GM23338 (cell line): Measurements from ENCODE around the gene RNF121. TPM values are rescaled to one million over a fixed set of nuclear protein-coding genes. Genes with fewer than 3 reads are reported as not detected.

ENCODE experiments used
- ATAC-seq: fragments of 200-7000 bp; cut with Tn5 transposase; 3 replicates; pipeline ENCODE4 v1.9.1; 2020
- DNase-seq: peaks from one replicate; pipeline ENCODE4 v3.0.0-alpha.2; 2015; ENCODE audit warnings: low spot score
- H2AFZ ChIP-seq: fragments of 200-600 bp; sonication (generic); 2 replicates; pipeline ENCODE4 v1.8.0; 2016; ENCODE audit warnings: antibody characterized with exemption, mild to moderate bottlenecking, moderate library complexity
- H3F3A ChIP-seq: fragments of 200-600 bp; sonication (generic); replicated peaks from 2 replicates; pipeline ENCODE4 v1.8.0; 2017; ENCODE audit warnings: antibody characterized with exemption, mixed run types, low read depth
- H3K27ac ChIP-seq: fragments of 200-600 bp; sonication (generic); 2 replicates; pipeline ENCODE4 v1.6.1; 2016; ENCODE audit warnings: low read depth
- H3K27me3 ChIP-seq: fragments of 200-600 bp; sonication (generic); 2 replicates; pipeline ENCODE4 v1.8.0; 2016; ENCODE audit warnings: mild to moderate bottlenecking, mixed run types, moderate library complexity; ENCODE audit not compliant: insufficient read depth
- H3K36me3 ChIP-seq: fragments of 200-600 bp; sonication (generic); 2 replicates; pipeline ENCODE4 v1.8.0; 2016; ENCODE audit warnings: mild to moderate bottlenecking; ENCODE audit not compliant: insufficient read depth
- H3K4me1 ChIP-seq: fragments of 200-600 bp; sonication (generic); 2 replicates; pipeline ENCODE4 v1.8.0; 2016; ENCODE audit warnings: mild to moderate bottlenecking, moderate library complexity; ENCODE audit not compliant: insufficient read depth
- H3K4me2 ChIP-seq: fragments of 200-600 bp; sonication (generic); 2 replicates; pipeline ENCODE4 v1.7.1; 2017; ENCODE audit warnings: mixed run types
- H3K4me3 ChIP-seq: fragments of 200-600 bp; sonication (generic); 2 replicates; pipeline ENCODE4 v1.6.1; 2016; ENCODE audit warnings: mixed run types
- H3K79me2 ChIP-seq: fragments of 200-600 bp; sonication (generic); replicated peaks from 2 replicates; pipeline ENCODE4 v1.8.0; 2017; ENCODE audit warnings: mild to moderate bottlenecking; ENCODE audit not compliant: insufficient read depth
- H3K9me2 ChIP-seq: fragments of 200-600 bp; sonication (generic); 2 replicates; pipeline ENCODE4 v1.8.0; 2017; ENCODE audit not compliant: insufficient read depth
- H4K20me1 ChIP-seq: fragments of 200-600 bp; sonication (generic); replicated peaks from 2 replicates; pipeline ENCODE4 v1.8.0; 2017; ENCODE audit warnings: mild to moderate bottlenecking; ENCODE audit not compliant: insufficient read depth
- H3K27ac Mint-ChIP-seq: 2 replicates; pipeline ENCODE4 v1.8.0; 2020; ENCODE audit warnings: inconsistent platforms, mild to moderate bottlenecking, moderate library complexity, mixed read lengths
- H3K27me3 Mint-ChIP-seq: 3 replicates; pipeline ENCODE4 v1.8.0; 2022; ENCODE audit warnings: low read depth, mild to moderate bottlenecking, moderate library complexity, mixed read lengths, inconsistent platforms; ENCODE audit not compliant: insufficient read depth, poor library complexity
- H3K36me3 Mint-ChIP-seq: 3 replicates; pipeline ENCODE4 v1.8.0; 2021; ENCODE audit warnings: low read depth, mild to moderate bottlenecking, inconsistent platforms, moderate library complexity, mixed read lengths
- H3K4me1 Mint-ChIP-seq: 3 replicates; pipeline ENCODE4 v1.8.0; 2020; ENCODE audit warnings: mild to moderate bottlenecking, inconsistent platforms, mixed read lengths
- H3K4me3 Mint-ChIP-seq: 3 replicates; pipeline ENCODE4 v1.8.0; 2021; ENCODE audit warnings: moderate library complexity, mild to moderate bottlenecking, inconsistent platforms, mixed read lengths
- H3K9me3 Mint-ChIP-seq: 3 replicates; pipeline ENCODE4 v1.8.0; 2020; ENCODE audit warnings: moderate library complexity, mild to moderate bottlenecking, inconsistent platforms, mixed read lengths
- EZH2 ChIP-seq: fragments of 200-600 bp; sonication (generic); IDR thresholded peaks from one replicate; pipeline ENCODE4 v1.8.0; 2017; ENCODE audit warnings: antibody characterized with exemption, mild to moderate bottlenecking, low read depth; ENCODE audit not compliant: unreplicated experiment
- EZH2phosphoT487 ChIP-seq: fragments of 200-600 bp; sonication (generic); IDR thresholded peaks from one replicate; pipeline ENCODE4 v1.8.1; 2018; ENCODE audit warnings: antibody characterized with exemption; ENCODE audit not compliant: unreplicated experiment
- JUNB ChIP-seq: IDR thresholded peaks from one replicate; pipeline ENCODE4 v1.6.1; 2016; ENCODE audit warnings: antibody characterized with exemption; ENCODE audit not compliant: unreplicated experiment
- NANOG ChIP-seq: IDR thresholded peaks from 2 replicates; pipeline ENCODE4 v1.6.1; 2016; ENCODE audit warnings: antibody characterized with exemption, borderline replicate concordance
- POLR2AphosphoS5 ChIP-seq: IDR thresholded peaks from 2 replicates; pipeline ENCODE4 v1.6.1; 2016; ENCODE audit warnings: antibody characterized with exemption, low read depth
- STAT1 ChIP-seq: IDR thresholded peaks from one replicate; pipeline ENCODE4 v1.6.1; 2016; ENCODE audit warnings: antibody characterized with exemption; ENCODE audit not compliant: unreplicated experiment
- ZNF114 ChIP-seq: fragments of 250-450 bp; sonication (Bioruptor Pico); IDR thresholded peaks from 2 replicates; pipeline ENCODE4 v1.5.0; 2020; ENCODE audit warnings: mild to moderate bottlenecking, moderate library complexity
- ZNF331 ChIP-seq: fragments of 250-450 bp; sonication (Bioruptor Pico); IDR thresholded peaks from 2 replicates; pipeline ENCODE4 v1.5.0; 2020; ENCODE audit warnings: low read depth, mild to moderate bottlenecking, moderate library complexity
- polyA plus RNA-seq: library from polyadenylated mRNA; unstranded; fragments of >200 nt; fragmentation: Nextera tagmentation; extraction: Ambion mirVana; gene quantifications from 2 replicates; pipeline ENCODE4 v1.2.1, GENCODE V29; 2016
- total RNA-seq: library from RNA; depleted of rRNA; stranded (reverse); fragments of >200 nt; shearing (Covaris generic); gene quantifications from 2 replicates; pipeline ENCODE4 v1.2.3, GENCODE V29; 2014
- TF ChIP-seq, protein P1 (sequence below), 2 experiments: fragments of 200-600 bp in 1 of 2; sonication (generic) in 1 of 2; conservative IDR thresholded peaks; 2 replicates each; pipeline versions ENCODE4 v1.5.1 to v1.6.1; 2016 to 2017; ENCODE audit warnings: antibody characterized with exemption in 2 of 2, low read depth in 2 of 2, mild to moderate bottlenecking in 2 of 2, moderate library complexity in 1 of 2
- TF ChIP-seq, protein P2 (sequence below): IDR thresholded peaks from one replicate; pipeline ENCODE4 v1.6.1; 2018; ENCODE audit warnings: antibody characterized with exemption; ENCODE audit not compliant: unreplicated experiment

The RNF121 gene
- total and polyA plus RNA-seq, 2 experiments from 2014 or later = 7.8 to 37.7 TPM

DNA sequence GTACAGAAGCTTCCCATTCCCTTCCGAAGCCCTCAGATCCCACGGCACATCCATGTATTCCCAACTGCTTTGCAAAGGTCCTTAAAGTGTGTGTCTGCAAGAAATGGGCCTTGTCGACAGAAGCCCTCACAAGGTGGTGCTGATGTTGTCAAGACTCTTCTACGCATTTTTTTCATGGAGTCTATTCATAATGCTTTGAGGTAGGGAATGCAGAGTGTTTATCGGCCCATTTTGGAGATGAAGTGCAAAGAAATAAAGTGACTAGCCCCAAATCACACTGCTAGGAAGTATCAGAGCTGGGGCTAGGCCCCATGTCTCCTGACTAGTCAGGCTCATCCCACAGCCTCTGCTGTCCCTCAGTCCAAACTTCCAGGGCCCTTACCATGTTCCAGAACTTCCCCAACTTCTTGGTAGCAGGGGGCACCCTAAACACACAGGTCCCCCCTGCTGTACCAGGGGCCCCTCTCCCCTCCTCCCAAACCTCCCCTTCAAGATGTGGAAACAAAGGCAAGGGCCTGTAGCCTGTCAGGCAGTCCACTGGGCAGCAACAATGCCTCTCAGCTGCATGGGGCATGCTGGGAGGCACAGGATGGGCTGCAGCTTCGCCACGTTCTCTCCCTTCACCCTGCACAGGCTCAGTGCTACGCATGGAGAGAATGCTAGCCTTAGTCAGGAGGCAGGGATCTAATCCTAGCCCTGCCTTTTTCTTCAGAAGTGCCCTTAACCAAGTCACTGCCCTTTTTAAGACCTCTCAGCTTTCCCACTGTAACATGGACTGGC lies 77.7 kb downstream of the RNF121 start:
- H3K4me1 Mint-ChIP-seq = no peaks in the 10 kb centered on the region; the same call in 2 of the 3 replicates
- H3K27me3 ChIP-seq = no peaks in the 10 kb centered on the region
- no peak overlapping the region for H3K27ac ChIP-seq
- peaks cover 3% of the 10 kb centered on the region for H3F3A ChIP-seq
- no peak for TF ChIP-seq EZH2
- TF ChIP-seq POLR2AphosphoS5 = peak; percentile 39; the same call in 1 of the 2 replicates
- peaks cover 9% of the 10 kb centered on the region; the same call in 1 of the 2 replicates for H3K36me3 ChIP-seq
- H3K27ac Mint-ChIP-seq = no peak overlapping the region
- no peak overlapping the region for H3K4me3 Mint-ChIP-seq
- H3K79me2 ChIP-seq = no peaks in the 10 kb centered on the region
- H3K27me3 Mint-ChIP-seq = peaks cover 37% of the 10 kb centered on the region
- H2AFZ ChIP-seq = no peak overlapping the region
- H3K4me2 ChIP-seq = no peak overlapping the region
- H3K9me3 Mint-ChIP-seq = peaks cover 2% of the 10 kb centered on the region; the same call in 1 of the 3 replicates
- H3K4me1 ChIP-seq = no peaks in the 10 kb centered on the region
- peaks cover 91% of the 10 kb centered on the region for H3K36me3 Mint-ChIP-seq
- H4K20me1 ChIP-seq = peaks cover 22% of the 10 kb centered on the region
- ATAC-seq (no peak), DNase-seq (no peak)
- no peak overlapping the region for H3K4me3 ChIP-seq
- no peaks in the 10 kb centered on the region for H3K9me2 ChIP-seq

DNA sequence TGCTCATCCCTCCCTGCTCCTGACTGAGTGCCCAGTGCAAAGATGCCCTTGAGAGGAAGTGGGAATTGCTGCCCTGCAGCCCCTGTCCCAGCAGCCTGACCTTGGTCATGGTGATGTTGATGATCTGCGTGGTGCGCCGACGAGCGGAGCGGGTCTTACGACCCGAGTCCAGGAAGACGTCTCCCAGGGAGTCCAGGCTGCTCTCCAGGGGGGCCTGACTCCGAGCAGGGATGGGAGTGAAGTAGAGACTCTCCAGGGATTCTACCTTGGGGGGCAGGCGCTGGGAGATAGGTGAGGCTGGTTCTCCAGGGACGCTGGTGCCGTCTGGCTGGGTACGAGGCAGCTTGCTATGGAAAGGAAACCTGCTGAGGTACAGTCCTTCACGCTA lies 78.2 kb downstream of the RNF121 start:
- Histone ChIP-seq H3K4me3 (no peak overlapping the region), H3K9me2 (no peaks in the 10 kb centered on the region), H3K4me2 (no peak overlapping the region), H3K27ac (no peak overlapping the region), H2AFZ (no peak overlapping the region), H3K27me3 (no peaks in the 10 kb centered on the region), H3K4me1 (no peaks in the 10 kb centered on the region), H3F3A (peaks cover 3% of the 10 kb centered on the region), H4K20me1 (peaks cover 23% of the 10 kb centered on the region), H3K36me3 (peaks cover 9% of the 10 kb centered on the region; the same call in 1 of the 2 replicates), H3K79me2 (no peaks in the 10 kb centered on the region)
- DNase-seq = no peak
- Mint-ChIP-seq H3K9me3 (peaks cover 2% of the 10 kb centered on the region; the same call in 1 of the 3 replicates), H3K4me3 (no peak overlapping the region), H3K27ac (no peak overlapping the region), H3K27me3 (peaks cover 33% of the 10 kb centered on the region), H3K36me3 (peaks cover 92% of the 10 kb centered on the region), H3K4me1 (no peaks in the 10 kb centered on the region; the same call in 2 of the 3 replicates)
- TF ChIP-seq ZNF331 (CRISPR knock-in tag) (no peak), ZNF114 (CRISPR knock-in tag) (no peak), STAT1 (no peak), NANOG (no peak), EZH2 (no peak)
- TF ChIP-seq, protein P1, sequence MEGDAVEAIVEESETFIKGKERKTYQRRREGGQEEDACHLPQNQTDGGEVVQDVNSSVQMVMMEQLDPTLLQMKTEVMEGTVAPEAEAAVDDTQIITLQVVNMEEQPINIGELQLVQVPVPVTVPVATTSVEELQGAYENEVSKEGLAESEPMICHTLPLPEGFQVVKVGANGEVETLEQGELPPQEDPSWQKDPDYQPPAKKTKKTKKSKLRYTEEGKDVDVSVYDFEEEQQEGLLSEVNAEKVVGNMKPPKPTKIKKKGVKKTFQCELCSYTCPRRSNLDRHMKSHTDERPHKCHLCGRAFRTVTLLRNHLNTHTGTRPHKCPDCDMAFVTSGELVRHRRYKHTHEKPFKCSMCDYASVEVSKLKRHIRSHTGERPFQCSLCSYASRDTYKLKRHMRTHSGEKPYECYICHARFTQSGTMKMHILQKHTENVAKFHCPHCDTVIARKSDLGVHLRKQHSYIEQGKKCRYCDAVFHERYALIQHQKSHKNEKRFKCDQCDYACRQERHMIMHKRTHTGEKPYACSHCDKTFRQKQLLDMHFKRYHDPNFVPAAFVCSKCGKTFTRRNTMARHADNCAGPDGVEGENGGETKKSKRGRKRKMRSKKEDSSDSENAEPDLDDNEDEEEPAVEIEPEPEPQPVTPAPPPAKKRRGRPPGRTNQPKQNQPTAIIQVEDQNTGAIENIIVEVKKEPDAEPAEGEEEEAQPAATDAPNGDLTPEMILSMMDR (conservative IDR thresholded peaks at IDR 0.05; ENCODE audit: low read depth in 2 of 2) = no peak
- ATAC-seq = no peak

DNA sequence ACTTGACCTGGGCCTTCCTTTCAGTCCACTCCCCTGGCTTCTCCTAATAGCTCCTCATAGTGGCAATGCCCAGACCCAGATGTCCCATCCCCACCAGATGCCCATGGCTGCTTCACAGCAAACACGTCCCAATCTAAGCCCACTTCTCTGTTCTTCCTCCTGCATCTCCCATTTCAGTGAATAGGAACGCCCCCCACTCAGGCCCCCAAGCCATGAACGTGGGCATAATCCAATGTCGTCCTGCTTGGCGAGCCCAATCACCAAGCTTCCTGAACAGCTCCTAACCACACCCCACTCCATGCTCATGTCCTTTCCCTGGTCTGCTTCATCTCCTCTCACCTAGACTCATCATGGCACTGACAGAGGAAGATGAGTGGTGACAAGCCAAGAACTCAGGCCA lies 78.7 kb downstream of the RNF121 start:
- H3K9me3 Mint-ChIP-seq = peaks cover 2% of the 10 kb centered on the region; the same call in 1 of the 3 replicates
- Histone ChIP-seq H3K36me3 (peaks cover 7% of the 10 kb centered on the region; the same call in 1 of the 2 replicates), H3K4me3 (no peak overlapping the region), H3K27me3 (no peaks in the 10 kb centered on the region), H3K9me2 (no peaks in the 10 kb centered on the region), H3K4me2 (no peak overlapping the region), H3K27ac (no peak overlapping the region), H3F3A (peaks cover 3% of the 10 kb centered on the region), H3K79me2 (no peaks in the 10 kb centered on the region), H3K4me1 (no peaks in the 10 kb centered on the region), H2AFZ (no peak overlapping the region), H4K20me1 (peaks cover 23% of the 10 kb centered on the region)
- peaks cover 91% of the 10 kb centered on the region for H3K36me3 Mint-ChIP-seq
- H3K4me1 Mint-ChIP-seq = no peaks in the 10 kb centered on the region
- ATAC-seq (no peak), DNase-seq (no peak)
- peaks cover 35% of the 10 kb centered on the region for H3K27me3 Mint-ChIP-seq
- peak overlapping the region; percentile 19; the same call in 1 of the 2 replicates for H3K27ac Mint-ChIP-seq
- no peak overlapping the region for H3K4me3 Mint-ChIP-seq
- TF ChIP-seq ZNF114 (CRISPR knock-in tag) (no peak), JUNB (no peak), EZH2phosphoT487 (no peak)
- TF ChIP-seq, protein P1 (conservative IDR thresholded peaks at IDR 0.05; ENCODE audit: low read depth in 2 of 2) = no peak
- TF ChIP-seq, protein P2, sequence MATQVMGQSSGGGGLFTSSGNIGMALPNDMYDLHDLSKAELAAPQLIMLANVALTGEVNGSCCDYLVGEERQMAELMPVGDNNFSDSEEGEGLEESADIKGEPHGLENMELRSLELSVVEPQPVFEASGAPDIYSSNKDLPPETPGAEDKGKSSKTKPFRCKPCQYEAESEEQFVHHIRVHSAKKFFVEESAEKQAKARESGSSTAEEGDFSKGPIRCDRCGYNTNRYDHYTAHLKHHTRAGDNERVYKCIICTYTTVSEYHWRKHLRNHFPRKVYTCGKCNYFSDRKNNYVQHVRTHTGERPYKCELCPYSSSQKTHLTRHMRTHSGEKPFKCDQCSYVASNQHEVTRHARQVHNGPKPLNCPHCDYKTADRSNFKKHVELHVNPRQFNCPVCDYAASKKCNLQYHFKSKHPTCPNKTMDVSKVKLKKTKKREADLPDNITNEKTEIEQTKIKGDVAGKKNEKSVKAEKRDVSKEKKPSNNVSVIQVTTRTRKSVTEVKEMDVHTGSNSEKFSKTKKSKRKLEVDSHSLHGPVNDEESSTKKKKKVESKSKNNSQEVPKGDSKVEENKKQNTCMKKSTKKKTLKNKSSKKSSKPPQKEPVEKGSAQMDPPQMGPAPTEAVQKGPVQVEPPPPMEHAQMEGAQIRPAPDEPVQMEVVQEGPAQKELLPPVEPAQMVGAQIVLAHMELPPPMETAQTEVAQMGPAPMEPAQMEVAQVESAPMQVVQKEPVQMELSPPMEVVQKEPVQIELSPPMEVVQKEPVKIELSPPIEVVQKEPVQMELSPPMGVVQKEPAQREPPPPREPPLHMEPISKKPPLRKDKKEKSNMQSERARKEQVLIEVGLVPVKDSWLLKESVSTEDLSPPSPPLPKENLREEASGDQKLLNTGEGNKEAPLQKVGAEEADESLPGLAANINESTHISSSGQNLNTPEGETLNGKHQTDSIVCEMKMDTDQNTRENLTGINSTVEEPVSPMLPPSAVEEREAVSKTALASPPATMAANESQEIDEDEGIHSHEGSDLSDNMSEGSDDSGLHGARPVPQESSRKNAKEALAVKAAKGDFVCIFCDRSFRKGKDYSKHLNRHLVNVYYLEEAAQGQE = no peak
